ENCODE measurements around the gene HPX. TPM values are rescaled to one million over a fixed set of nuclear protein-coding genes. Genes with fewer than 3 reads are reported as not detected.

Gene HPX
- total RNA-seq, 2 donors from 2014 or later = 3.9 to 6.0 TPM

- H3K4me3 ChIP-seq (ENCODE audit: low read length) = no peak overlapping the region
- WGBS, 2 experiments (ENCODE audit: insufficient coverage in 1 of 2, insufficient read length in 1 of 2) = 80 to 82% methylated on average over 10 to 16 of the region's 16 CpGs
- H3K4me3 Mint-ChIP-seq = no peak overlapping the region
- H3K9me3 ChIP-seq (ENCODE audit: control insufficient read depth, low read length) = no peaks in the 10 kb centered on the region
- H3K36me3 ChIP-seq (ENCODE audit: control insufficient read depth, insufficient read depth, low read length) = peaks cover 7% of the 10 kb centered on the region
- peak overlapping the region; percentile 40 for H3K27ac ChIP-seq (ENCODE audit: low read depth, low read length)
- no peak for TF ChIP-seq CTCF (conservative IDR thresholded peaks at IDR 0.05)
- no peak overlapping the region for H3K9ac ChIP-seq (ENCODE audit: extremely low read depth, low read length, poor library complexity, severe bottlenecking)
- H3K4me1 Mint-ChIP-seq = no peaks in the 10 kb centered on the region
- peaks cover 19% of the 10 kb centered on the region for H3K36me3 Mint-ChIP-seq (ENCODE audit: low read depth)
- H3K27me3 Mint-ChIP-seq (ENCODE audit: insufficient read depth) = no peaks in the 10 kb centered on the region
- no peaks in the 10 kb centered on the region for H3K9me3 Mint-ChIP-seq
- H3K27me3 ChIP-seq (ENCODE audit: control insufficient read depth, insufficient read depth, low read length, poor library complexity, severe bottlenecking) = no peaks in the 10 kb centered on the region
- no peak overlapping the region for H3K27ac Mint-ChIP-seq
- DNase-seq = no peak
- no peaks in the 10 kb centered on the region for H3K4me1 ChIP-seq (ENCODE audit: control insufficient read depth, insufficient read depth, low read length)
Observed at GRCh38 chr11:6404342-6405051, 36.3 kb downstream of the HPX start.

GRCh38 chr11:6403539-6403938 lies 37.2 kb downstream of the HPX start:
- DNase-seq = no peak
- peaks cover 19% of the 10 kb centered on the region for H3K36me3 Mint-ChIP-seq (ENCODE audit: low read depth)
- no peaks in the 10 kb centered on the region for H3K9me3 Mint-ChIP-seq
- H3K4me3 ChIP-seq (ENCODE audit: low read length) = no peak overlapping the region
- no peak overlapping the region for H3K27ac ChIP-seq (ENCODE audit: low read depth, low read length)
- H3K36me3 ChIP-seq (ENCODE audit: control insufficient read depth, insufficient read depth, low read length) = peaks cover 9% of the 10 kb centered on the region
- 91 to 93% methylated on average over 5 to 8 of the region's 8 CpGs for WGBS, 2 experiments (ENCODE audit: insufficient coverage in 1 of 2, insufficient read length in 1 of 2)
- no peaks in the 10 kb centered on the region for H3K27me3 ChIP-seq (ENCODE audit: control insufficient read depth, insufficient read depth, low read length, poor library complexity, severe bottlenecking)
- no peaks in the 10 kb centered on the region for H3K4me1 ChIP-seq (ENCODE audit: control insufficient read depth, insufficient read depth, low read length)
- TF ChIP-seq CTCF (conservative IDR thresholded peaks at IDR 0.05) = no peak
- no peak overlapping the region for H3K27ac Mint-ChIP-seq
- no peaks in the 10 kb centered on the region for H3K9me3 ChIP-seq (ENCODE audit: control insufficient read depth, low read length)
- H3K4me1 Mint-ChIP-seq = no peaks in the 10 kb centered on the region
- no peak overlapping the region for H3K9ac ChIP-seq (ENCODE audit: extremely low read depth, low read length, poor library complexity, severe bottlenecking)
- no peak overlapping the region for H3K4me3 Mint-ChIP-seq
- H3K27me3 Mint-ChIP-seq (ENCODE audit: insufficient read depth) = no peaks in the 10 kb centered on the region

- no peaks in the 10 kb centered on the region for H3K27me3 Mint-ChIP-seq (ENCODE audit: insufficient read depth)
- H3K36me3 Mint-ChIP-seq (ENCODE audit: low read depth) = peaks cover 15% of the 10 kb centered on the region
- Histone ChIP-seq H3K4me1 (ENCODE audit: control insufficient read depth, insufficient read depth, low read length) (no peaks in the 10 kb centered on the region), H3K4me3 (ENCODE audit: low read length) (no peak overlapping the region), H3K36me3 (ENCODE audit: control insufficient read depth, insufficient read depth, low read length) (peaks cover 9% of the 10 kb centered on the region), H3K9ac (ENCODE audit: extremely low read depth, low read length, poor library complexity, severe bottlenecking) (no peak overlapping the region), H3K27ac (ENCODE audit: low read depth, low read length) (no peak overlapping the region), H3K27me3 (ENCODE audit: control insufficient read depth, insufficient read depth, low read length, poor library complexity, severe bottlenecking) (no peaks in the 10 kb centered on the region), H3K9me3 (ENCODE audit: control insufficient read depth, low read length) (no peaks in the 10 kb centered on the region)
- no peak overlapping the region for H3K4me3 Mint-ChIP-seq
- H3K27ac Mint-ChIP-seq = no peak overlapping the region
- DNase-seq = no peak
- WGBS, 2 experiments (ENCODE audit: insufficient coverage in 1 of 2, insufficient read length in 1 of 2) = 93 to 100% methylated on average over 5 to 7 of the region's 7 CpGs
- H3K4me1 Mint-ChIP-seq = no peaks in the 10 kb centered on the region
- no peaks in the 10 kb centered on the region for H3K9me3 Mint-ChIP-seq
- TF ChIP-seq CTCF (conservative IDR thresholded peaks at IDR 0.05) = no peak
Observed at GRCh38 chr11:6402561-6402981, 38.2 kb downstream of the HPX start.

Measured in endodermal cell (in vitro differentiated cells).